GM10266 (cell line): Measurements from ENCODE around the gene CDK5R2.
"Not testable (repeated sequence)": the region's sequence is repeated elsewhere in the genome, so short reads cannot be mapped to it uniquely, and the experiment has no call there.

Experiments
- DNase-seq: peaks from one replicate; pipeline ENCODE4 v3.0.0; 2012; ENCODE audit errors: extremely low spot score
- CTCF ChIP-seq: IDR thresholded peaks from 2 replicates; pipeline ENCODE4 v1.5.1; 2012; ENCODE audit warnings: mild to moderate bottlenecking, low read depth; ENCODE audit not compliant: control insufficient read depth, insufficient read depth; ENCODE audit errors: missing control alignments

Gene CDK5R2

DNA sequence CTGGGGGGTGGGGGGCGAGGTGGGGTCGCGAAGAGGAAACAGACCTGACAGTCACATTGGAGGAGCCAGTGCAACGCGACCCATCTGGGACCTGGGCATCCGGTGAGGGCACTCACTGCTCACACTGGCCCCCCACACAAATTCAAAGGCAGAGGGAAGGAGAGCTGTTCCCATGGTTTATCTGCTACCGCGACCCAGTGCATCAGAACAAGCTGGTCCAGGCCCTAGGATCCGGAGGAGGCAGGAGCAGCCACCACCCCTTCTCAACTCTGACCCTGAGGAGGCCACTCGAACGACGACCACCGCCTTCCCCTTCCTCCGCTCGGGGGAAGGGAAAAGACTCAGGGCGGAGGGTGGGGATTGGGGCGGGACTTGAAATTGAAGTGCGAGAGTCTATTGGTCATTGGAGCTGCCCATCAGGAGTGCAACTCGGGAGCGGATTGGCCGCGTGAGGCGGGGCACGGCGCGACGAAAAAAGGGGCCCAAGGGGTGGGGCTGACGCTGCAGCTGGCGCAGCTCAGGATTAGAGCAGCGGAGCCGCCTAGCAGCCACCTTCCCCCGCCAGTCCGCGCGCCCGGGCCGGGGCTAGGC is at the start of gene CDK5R2:
Gene CDK5R2, plus strand, starts transcription at position 526 of the 591 bp plus-strand sequence. CDS start 155 bp downstream, outside the sequence.
- TF ChIP-seq CTCF = no peak
- peak; percentile 100 for DNase-seq

DNA sequence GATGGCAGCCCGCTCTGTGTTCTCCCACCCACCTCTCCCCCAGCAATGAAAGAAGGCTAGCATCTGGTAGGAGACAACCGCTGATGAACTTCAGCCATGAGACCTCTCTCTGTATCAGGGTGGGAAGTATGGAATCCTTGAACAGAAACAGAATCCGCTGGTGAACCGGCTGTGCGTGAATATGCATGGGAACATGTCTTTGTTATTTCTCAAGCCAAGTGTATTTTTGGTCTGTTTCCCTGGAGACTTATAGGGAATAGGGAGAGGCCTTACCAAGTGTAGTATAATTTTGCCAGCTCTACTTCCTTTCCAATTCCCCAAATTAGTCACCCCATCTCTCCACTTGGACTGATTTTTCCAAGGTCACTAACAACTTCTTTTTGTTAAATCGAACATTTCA is 48.7 kb upstream of the CDK5R2 start:
- no peak for DNase-seq

GRCh38 chr2:218920504-218920903 is 39.0 kb upstream of the CDK5R2 start:
- DNase-seq = no peak
- TF ChIP-seq CTCF = no peak

More for the DNA sequence above, 48.7 kb upstream of the CDK5R2 start:
- TF ChIP-seq CTCF = no peak

DNA sequence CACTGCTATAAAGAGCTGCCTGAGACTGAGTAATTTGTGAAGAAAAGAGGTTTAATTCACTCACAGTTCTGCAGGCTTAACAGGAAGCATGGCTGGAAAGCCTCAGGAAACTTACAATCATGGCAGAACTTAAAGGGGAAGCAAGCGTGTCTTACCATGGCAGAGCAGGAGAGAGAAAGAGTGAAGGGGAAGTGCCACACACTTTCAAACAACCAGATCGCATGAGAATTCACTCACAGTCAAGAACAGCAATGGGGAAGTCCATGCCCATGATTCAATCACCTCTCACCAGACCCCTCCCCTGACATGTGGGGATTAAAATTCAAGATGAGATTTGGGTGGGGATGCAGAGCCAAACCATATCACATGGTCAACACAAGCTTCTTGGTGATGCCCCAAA is 34.7 kb upstream of the CDK5R2 start:
- no peak for DNase-seq
- TF ChIP-seq CTCF = no peak

- TF ChIP-seq CTCF = no peak
- DNase-seq = no peak
Measured at GRCh38 chr2:218925434-218925833, 34.0 kb upstream of the CDK5R2 start.

DNA sequence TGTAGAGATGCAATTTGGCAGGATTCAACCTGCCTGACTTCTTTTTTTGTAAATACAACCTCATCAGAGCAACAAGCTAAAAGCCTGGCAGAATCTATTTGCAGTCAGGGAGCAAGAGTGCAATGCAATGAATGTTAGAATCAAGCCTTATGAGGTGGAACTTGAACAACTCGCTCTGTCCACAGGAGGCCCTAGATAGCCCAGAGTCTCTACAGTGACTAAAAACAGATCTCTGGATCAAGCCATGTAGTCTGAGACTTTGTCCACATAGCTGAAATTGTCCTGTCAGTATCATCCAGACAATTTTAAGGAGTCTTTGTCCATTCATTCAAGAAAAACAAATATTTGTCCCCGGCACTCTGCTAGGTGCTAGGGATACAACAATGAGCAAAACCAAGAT is 32.0 kb upstream of the CDK5R2 start:
- TF ChIP-seq CTCF = no peak
- DNase-seq = no peak

- no peak for DNase-seq
- no peak for TF ChIP-seq CTCF
Measured at GRCh38 chr2:218927876-218928275, 31.6 kb upstream of the CDK5R2 start.

- DNase-seq = not testable (repeated sequence)
Measured at GRCh38 chr2:218930488-218930887, 29.0 kb upstream of the CDK5R2 start.

DNA sequence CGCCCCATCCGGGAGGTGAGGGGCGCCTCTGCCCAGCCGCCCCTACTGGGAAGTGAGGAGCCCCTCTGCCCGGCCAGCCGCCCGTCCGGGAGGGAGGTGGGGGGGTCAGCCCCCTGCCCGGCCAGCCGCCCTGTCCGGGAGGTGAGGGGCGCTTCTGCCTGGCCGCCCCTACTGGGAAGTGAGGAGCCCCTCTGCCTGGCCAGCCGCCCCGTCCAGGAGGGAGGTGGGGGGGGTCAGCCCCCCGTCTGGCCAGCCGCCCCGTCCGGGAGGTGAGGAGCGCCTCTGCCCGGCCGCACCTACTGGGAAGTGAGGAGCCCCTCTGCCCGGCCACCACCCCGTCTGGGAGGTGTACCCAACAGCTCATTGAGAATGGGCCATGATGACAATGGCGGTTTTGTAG is 27.7 kb upstream of the CDK5R2 start:
- DNase-seq = not testable (repeated sequence)
